NCI-H774 (cell line): ENCODE data around the gene EGFL7.

ENCODE experiments used
- DNase-seq: peaks from one replicate; lab custom pipeline; 2025; lab: John Stamatoyannopoulos, UW

Gene EGFL7

GRCh38 chr9:136644343-136644592, 18.4 kb upstream of the EGFL7 start:
- peak; percentile 43 for DNase-seq

- no peak for DNase-seq
These were observed 17.9 kb upstream of the EGFL7 start for GRCh38 chr9:136644593-136645351.

- DNase-seq, result no peak
These were observed 17.3 kb upstream of the EGFL7 start for GRCh38 chr9:136645352-136645902.

- DNase-seq, result no peak
These were observed 16.6 kb upstream of the EGFL7 start for GRCh38 chr9:136645903-136646754.

- no peak for DNase-seq
These were observed 15.6 kb upstream of the EGFL7 start for GRCh38 chr9:136646827-136647711.

- no peak for DNase-seq
These were observed 14.0 kb upstream of the EGFL7 start for GRCh38 chr9:136648751-136649150.

- no peak for DNase-seq
These were observed 12.7 kb upstream of the EGFL7 start for GRCh38 chr9:136650021-136650420.

- DNase-seq, result no peak
These were observed 12.1 kb upstream of the EGFL7 start for GRCh38 chr9:136650648-136651047.

- DNase-seq, result no peak
These were observed 10.9 kb upstream of the EGFL7 start for GRCh38 chr9:136651860-136652259.

GRCh38 chr9:136653323-136654079, 9.2 kb upstream of the EGFL7 start:
- DNase-seq, result no peak

- DNase-seq, result no peak
These were observed 7.7 kb upstream of the EGFL7 start for GRCh38 chr9:136654820-136655535.

- no peak for DNase-seq
These were observed 7.1 kb upstream of the EGFL7 start for GRCh38 chr9:136655536-136656182.

- no peak for DNase-seq
These were observed 6.5 kb upstream of the EGFL7 start for GRCh38 chr9:136656183-136656738.

GRCh38 chr9:136656795-136657611, 5.7 kb upstream of the EGFL7 start:
- no peak for DNase-seq

GRCh38 chr9:136657974-136658848, 4.5 kb upstream of the EGFL7 start:
- no peak for DNase-seq

GRCh38 chr9:136658849-136659535, 3.7 kb upstream of the EGFL7 start:
- DNase-seq, result no peak
